Breast epithelium (tissue), 3 donors: ENCODE results near the gene MRPL38.

Experiments
- POLR2A ChIP-seq: fragments of 450-650 bp; IDR thresholded peaks from one replicate; pipeline ENCODE4 v1.6.1; 2016; ENCODE audit warnings: antibody characterized with exemption, mild to moderate bottlenecking, moderate library complexity
- POLR2AphosphoS5 ChIP-seq, 3 donors: sonication (generic); formaldehyde crosslinking; IDR thresholded peaks; one replicate each; pipeline ENCODE4 v1.6.1; 2017; ENCODE audit warnings: antibody characterized with exemption in 3 of 3
- TF ChIP-seq, protein P1 (sequence below), 3 donors: fragments of 450-650 bp; IDR thresholded peaks; one replicate each; pipeline ENCODE4 v1.5.1; 2016 to 2017; ENCODE audit warnings: antibody characterized with exemption in 3 of 3, mild to moderate bottlenecking in 3 of 3, moderate library complexity in 3 of 3

DNA sequence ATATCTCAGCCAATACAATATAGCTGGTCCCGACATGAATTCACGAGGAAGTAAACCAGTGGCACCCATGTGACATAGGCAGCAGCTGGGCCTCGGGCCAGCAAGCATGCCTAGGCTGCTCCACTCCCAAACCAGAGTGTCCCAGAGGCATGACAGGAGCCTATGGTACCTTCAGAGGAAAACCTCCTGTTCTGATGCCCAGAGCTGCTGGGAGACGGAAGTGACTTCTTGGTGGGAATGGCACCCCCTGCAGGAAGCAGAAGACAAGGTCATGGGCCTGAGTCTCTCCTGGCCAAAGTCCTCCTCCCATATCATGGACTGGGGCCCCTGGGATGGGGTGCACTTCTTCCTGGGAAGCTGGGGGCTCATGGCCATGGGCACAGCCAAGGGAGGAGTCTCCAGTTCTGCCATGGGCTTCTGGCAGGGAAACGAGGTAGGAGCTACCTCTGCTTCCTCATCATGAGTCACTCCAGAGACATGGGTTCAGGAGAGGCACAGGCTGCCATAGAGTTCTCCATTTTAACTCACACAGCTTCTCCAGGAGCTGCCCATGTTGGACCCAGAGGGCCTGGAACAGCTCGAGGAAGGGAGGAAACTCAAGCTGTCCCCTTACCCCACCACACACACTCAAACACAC is 22.7 kb upstream of the MRPL38 start:
- TF ChIP-seq, protein P1, sequence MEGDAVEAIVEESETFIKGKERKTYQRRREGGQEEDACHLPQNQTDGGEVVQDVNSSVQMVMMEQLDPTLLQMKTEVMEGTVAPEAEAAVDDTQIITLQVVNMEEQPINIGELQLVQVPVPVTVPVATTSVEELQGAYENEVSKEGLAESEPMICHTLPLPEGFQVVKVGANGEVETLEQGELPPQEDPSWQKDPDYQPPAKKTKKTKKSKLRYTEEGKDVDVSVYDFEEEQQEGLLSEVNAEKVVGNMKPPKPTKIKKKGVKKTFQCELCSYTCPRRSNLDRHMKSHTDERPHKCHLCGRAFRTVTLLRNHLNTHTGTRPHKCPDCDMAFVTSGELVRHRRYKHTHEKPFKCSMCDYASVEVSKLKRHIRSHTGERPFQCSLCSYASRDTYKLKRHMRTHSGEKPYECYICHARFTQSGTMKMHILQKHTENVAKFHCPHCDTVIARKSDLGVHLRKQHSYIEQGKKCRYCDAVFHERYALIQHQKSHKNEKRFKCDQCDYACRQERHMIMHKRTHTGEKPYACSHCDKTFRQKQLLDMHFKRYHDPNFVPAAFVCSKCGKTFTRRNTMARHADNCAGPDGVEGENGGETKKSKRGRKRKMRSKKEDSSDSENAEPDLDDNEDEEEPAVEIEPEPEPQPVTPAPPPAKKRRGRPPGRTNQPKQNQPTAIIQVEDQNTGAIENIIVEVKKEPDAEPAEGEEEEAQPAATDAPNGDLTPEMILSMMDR (IDR thresholded peaks at IDR 0.05), result no peak
- TF ChIP-seq POLR2A, result no peak
- no peak for TF ChIP-seq POLR2AphosphoS5 (IDR thresholded peaks at IDR 0.05)
